ENCODE results near the gene PTCH1. TPM values are rescaled to one million over a fixed set of nuclear protein-coding genes. Genes with fewer than 3 reads are reported as not detected.

Gene PTCH1
- total RNA-seq, 1 donor from 2014 or later: 16.2 TPM

- no peak for TF ChIP-seq CTCF (IDR thresholded peaks at IDR 0.05)
- Mint-ChIP-seq H3K27me3 (ENCODE audit: unreplicated experiment) (peaks cover 52% of the 10 kb centered on the region), H3K27ac (ENCODE audit: unreplicated experiment) (no peak overlapping the region), H3K36me3 (ENCODE audit: unreplicated experiment) (no peaks in the 10 kb centered on the region), H3K9me3 (ENCODE audit: unreplicated experiment) (peaks cover 21% of the 10 kb centered on the region), H3K4me1 (ENCODE audit: unreplicated experiment) (peaks cover 13% of the 10 kb centered on the region), H3K4me3 (ENCODE audit: unreplicated experiment) (no peak overlapping the region)
- DNase-seq (ENCODE audit: extremely low spot score, unreplicated experiment): no peak
Measured at GRCh38 chr9:95406121-95406520, 110.7 kb downstream of the PTCH1 start.

GRCh38 chr9:95399261-95399660 lies 117.5 kb downstream of the PTCH1 start:
- Mint-ChIP-seq H3K27ac (ENCODE audit: unreplicated experiment) (no peak overlapping the region), H3K4me1 (ENCODE audit: unreplicated experiment) (no peaks in the 10 kb centered on the region), H3K27me3 (ENCODE audit: unreplicated experiment) (peaks cover 39% of the 10 kb centered on the region), H3K9me3 (ENCODE audit: unreplicated experiment) (peaks cover 29% of the 10 kb centered on the region), H3K4me3 (ENCODE audit: unreplicated experiment) (no peak overlapping the region), H3K36me3 (ENCODE audit: unreplicated experiment) (no peaks in the 10 kb centered on the region)
- no peak for TF ChIP-seq CTCF (IDR thresholded peaks at IDR 0.05)
- no peak for DNase-seq (ENCODE audit: extremely low spot score, unreplicated experiment)

Other genes starting within 250 kb of the PTCH1 start
- 11.6 and 12.3 TPM in 2 replicates for gene FANCC, start 199.3 kb downstream of the PTCH1 start, total RNA-seq